Neural crest cell (in vitro differentiated cells): Measurements from ENCODE around the gene MRS2. TPM values are rescaled to one million over a fixed set of nuclear protein-coding genes. Genes with fewer than 3 reads are reported as not detected.
"Not testable (repeated sequence)": the region's sequence is repeated elsewhere in the genome, so short reads cannot be mapped to it uniquely, and the experiment has no call there.

ENCODE experiments used
- DNase-seq: peaks from one replicate; pipeline ENCODE4 v3.0.0; 2021; ENCODE audit warnings: low read depth, mixed read lengths, low spot score
- H3K27ac Mint-ChIP-seq: one replicate; pipeline ENCODE4 v1.8.0; 2021; ENCODE audit warnings: mild to moderate bottlenecking, mixed read lengths; ENCODE audit not compliant: unreplicated experiment
- H3K27me3 Mint-ChIP-seq: 2 replicates; pipeline ENCODE4 v1.8.0; 2021; ENCODE audit warnings: low read depth, mild to moderate bottlenecking, mixed read lengths
- H3K36me3 Mint-ChIP-seq: 2 replicates; pipeline ENCODE4 v1.8.0; 2021; ENCODE audit warnings: low read depth, mild to moderate bottlenecking, mixed read lengths
- H3K4me1 Mint-ChIP-seq: 2 replicates; pipeline ENCODE4 v1.8.0; 2021; ENCODE audit warnings: mixed read lengths
- H3K4me3 Mint-ChIP-seq: one replicate; pipeline ENCODE4 v1.8.0; 2021; ENCODE audit warnings: mild to moderate bottlenecking, mixed read lengths
- H3K9me3 Mint-ChIP-seq: 2 replicates; pipeline ENCODE4 v1.8.0; 2021; ENCODE audit warnings: mixed read lengths
- CTCF ChIP-seq: fragments of 200-600 bp; sonication (generic); conservative IDR thresholded peaks from 2 replicates; pipeline ENCODE4 v1.5.0; 2021; ENCODE audit warnings: antibody characterized with exemption, mild to moderate bottlenecking
- total RNA-seq: library from RNA; stranded (reverse); gene quantifications from 2 replicates; pipeline ENCODE4 v1.2.1, GENCODE V29; 2021

Gene MRS2
- total RNA-seq, 1 donor from 2014 or later: 38.4 TPM

- H3K4me3 Mint-ChIP-seq: peak overlapping the region; percentile 38
- no peak overlapping the region for H3K27ac Mint-ChIP-seq
- TF ChIP-seq CTCF: no peak
- peaks cover 32% of the 10 kb centered on the region for H3K4me1 Mint-ChIP-seq
- peaks cover 6% of the 10 kb centered on the region for H3K36me3 Mint-ChIP-seq
- H3K27me3 Mint-ChIP-seq: peaks cover 8% of the 10 kb centered on the region
- DNase-seq: no peak
- no peaks in the 10 kb centered on the region for H3K9me3 Mint-ChIP-seq
Observed at GRCh38 chr6:24405262-24405661, 2.5 kb downstream of the MRS2 start.

- TF ChIP-seq CTCF: no peak
- peaks cover 18% of the 10 kb centered on the region for H3K4me1 Mint-ChIP-seq
- H3K36me3 Mint-ChIP-seq: peaks cover 17% of the 10 kb centered on the region
- no peak for DNase-seq
- no peaks in the 10 kb centered on the region for H3K9me3 Mint-ChIP-seq
- H3K27ac Mint-ChIP-seq: no peak overlapping the region
- H3K27me3 Mint-ChIP-seq: no peaks in the 10 kb centered on the region
- H3K4me3 Mint-ChIP-seq: no peak overlapping the region
Observed at GRCh38 chr6:24408719-24409410, 6.1 kb downstream of the MRS2 start.

DNA sequence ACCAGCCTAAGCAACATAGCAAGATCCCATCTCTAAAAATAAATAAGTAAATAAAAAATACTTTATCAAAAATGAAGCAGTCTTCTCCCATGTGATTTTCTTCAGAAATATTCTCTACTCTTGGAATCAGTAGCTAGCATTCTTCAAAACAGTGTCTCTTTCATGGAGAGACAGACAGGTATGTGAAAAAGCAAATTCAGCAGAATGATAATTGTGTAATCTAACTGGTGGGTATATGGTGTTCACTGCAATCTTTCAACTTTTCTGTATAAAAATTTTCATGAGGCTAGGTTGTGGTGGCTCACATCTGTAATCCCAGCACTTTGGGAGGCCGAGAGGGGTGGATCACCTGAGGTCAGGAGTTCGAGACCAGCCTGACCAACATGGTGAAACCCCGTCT, 7.9 kb downstream of the MRS2 start:
- H3K27ac Mint-ChIP-seq: no peak overlapping the region
- no peak for TF ChIP-seq CTCF
- no peaks in the 10 kb centered on the region for H3K9me3 Mint-ChIP-seq
- no peak overlapping the region for H3K4me3 Mint-ChIP-seq
- DNase-seq: no peak
- H3K27me3 Mint-ChIP-seq: no peaks in the 10 kb centered on the region
- peaks cover 14% of the 10 kb centered on the region for H3K36me3 Mint-ChIP-seq
- H3K4me1 Mint-ChIP-seq: peaks cover 4% of the 10 kb centered on the region

DNA sequence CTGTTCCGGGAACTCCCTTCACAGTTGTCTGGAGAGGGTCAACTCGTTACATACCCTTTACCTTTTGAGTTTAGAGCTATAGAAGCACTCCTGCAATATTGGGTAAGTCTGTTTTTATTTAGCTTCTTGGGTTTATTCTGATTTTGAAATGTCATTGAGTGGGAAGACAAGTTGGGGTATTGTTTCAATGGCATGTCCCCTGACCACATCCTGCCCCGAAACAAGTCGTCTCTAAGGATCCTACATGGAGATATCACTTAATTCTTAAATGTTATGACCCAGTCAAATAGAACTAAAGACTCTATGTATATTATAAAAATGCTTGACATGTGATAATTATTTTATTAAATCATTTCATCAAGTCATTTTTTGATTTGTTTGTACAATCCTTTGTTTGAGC, 9.6 kb downstream of the MRS2 start:
- H3K27me3 Mint-ChIP-seq: no peaks in the 10 kb centered on the region
- H3K36me3 Mint-ChIP-seq: peaks cover 14% of the 10 kb centered on the region
- peaks cover 4% of the 10 kb centered on the region for H3K4me1 Mint-ChIP-seq
- H3K4me3 Mint-ChIP-seq: no peak overlapping the region
- no peaks in the 10 kb centered on the region for H3K9me3 Mint-ChIP-seq
- TF ChIP-seq CTCF: no peak
- no peak overlapping the region for H3K27ac Mint-ChIP-seq
- no peak for DNase-seq

DNA sequence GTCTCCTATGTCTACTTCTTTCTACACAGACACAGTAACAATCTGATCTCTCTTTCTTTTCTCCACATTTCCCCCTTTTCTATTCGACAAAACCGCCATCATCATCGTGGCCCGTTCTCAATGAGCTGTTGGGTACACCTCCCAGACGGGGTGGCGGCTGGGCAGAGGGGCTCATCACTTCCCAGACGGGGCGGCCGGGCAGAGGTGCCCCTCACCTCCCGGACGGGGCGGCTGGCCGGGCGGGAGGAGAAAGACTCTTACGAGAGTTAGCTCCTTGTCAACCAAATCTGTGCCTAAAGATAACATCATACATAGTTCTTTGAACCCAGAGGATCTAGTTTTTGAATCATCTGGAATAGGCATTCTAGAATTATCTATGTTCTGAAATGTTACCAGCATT, 11.8 kb downstream of the MRS2 start:
- not testable (repeated sequence) for H3K4me3 Mint-ChIP-seq
- H3K36me3 Mint-ChIP-seq: peaks cover 19% of the 10 kb centered on the region

GRCh38 chr6:24415753-24416152, 13.0 kb downstream of the MRS2 start:
- no peak overlapping the region for H3K27ac Mint-ChIP-seq
- no peaks in the 10 kb centered on the region for H3K27me3 Mint-ChIP-seq
- no peak for TF ChIP-seq CTCF
- no peak for DNase-seq
- H3K4me1 Mint-ChIP-seq: no peaks in the 10 kb centered on the region
- H3K9me3 Mint-ChIP-seq: no peaks in the 10 kb centered on the region
- H3K36me3 Mint-ChIP-seq: peaks cover 22% of the 10 kb centered on the region
- H3K4me3 Mint-ChIP-seq: no peak overlapping the region

More for the DNA sequence above, 11.8 kb downstream of the MRS2 start:
- not testable (repeated sequence) for DNase-seq, H3K9me3 Mint-ChIP-seq, H3K27me3 Mint-ChIP-seq, H3K4me1 Mint-ChIP-seq, H3K27ac Mint-ChIP-seq
